ENCODE measurements around the gene ERF.

ERF gene

GRCh38 chr19:42254850-42255765, at the start of gene ERF:
Gene ERF (minus strand): TSS chr19:42255128. CDS start chr19:42254999, 129 bp downstream.
- DNase-seq (ENCODE audit: extremely low spot score, insufficient read length, low read depth) (peak; percentile 96), FAIRE-seq (peak; percentile 93)

- FAIRE-seq (no peak), DNase-seq (ENCODE audit: extremely low spot score, insufficient read length, low read depth) (no peak)
Observed at GRCh38 chr19:42303876-42304275, 48.9 kb upstream of the ERF start.

- FAIRE-seq (no peak), DNase-seq (ENCODE audit: extremely low spot score, insufficient read length, low read depth) (no peak)
Observed at GRCh38 chr19:42303101-42303464, 48.2 kb upstream of the ERF start.

GRCh38 chr19:42301646-42302203, 46.8 kb upstream of the ERF start, which contains the start of gene PRR19:
Gene PRR19 (plus strand): TSS chr19:42302132. CDS start chr19:42309585, 7,453 bp downstream.
- FAIRE-seq (no peak), DNase-seq (ENCODE audit: extremely low spot score, insufficient read length, low read depth) (no peak)

- DNase-seq (ENCODE audit: extremely low spot score, insufficient read length, low read depth) (no peak), FAIRE-seq (no peak)
Observed at GRCh38 chr19:42297039-42297438, 42.1 kb upstream of the ERF start.

- FAIRE-seq = peak; percentile 87
- DNase-seq (ENCODE audit: extremely low spot score, insufficient read length, low read depth) = peak; percentile 65
Observed at GRCh38 chr19:42295831-42296525, 41.0 kb upstream of the ERF start.

GRCh38 chr19:42295342-42295741, 40.4 kb upstream of the ERF start:
- DNase-seq (ENCODE audit: extremely low spot score, insufficient read length, low read depth) = no peak
- FAIRE-seq = no peak

- no peak for DNase-seq (ENCODE audit: extremely low spot score, insufficient read length, low read depth)
- no peak for FAIRE-seq
Observed at GRCh38 chr19:42294471-42295137, 39.7 kb upstream of the ERF start.

GRCh38 chr19:42293948-42294347, 39.0 kb upstream of the ERF start:
- DNase-seq (ENCODE audit: extremely low spot score, insufficient read length, low read depth) = no peak
- no peak for FAIRE-seq

GRCh38 chr19:42293540-42293939, 38.6 kb upstream of the ERF start:
- DNase-seq (ENCODE audit: extremely low spot score, insufficient read length, low read depth) (no peak), FAIRE-seq (no peak)

GRCh38 chr19:42292963-42293362, 38.0 kb upstream of the ERF start:
- no peak for FAIRE-seq
- no peak for DNase-seq (ENCODE audit: extremely low spot score, insufficient read length, low read depth)

- FAIRE-seq (no peak), DNase-seq (ENCODE audit: extremely low spot score, insufficient read length, low read depth) (no peak)
Observed at GRCh38 chr19:42292042-42292960, 37.4 kb upstream of the ERF start.

- FAIRE-seq = no peak
- no peak for DNase-seq (ENCODE audit: extremely low spot score, insufficient read length, low read depth)
Observed at GRCh38 chr19:42291435-42291810, 36.5 kb upstream of the ERF start.

GRCh38 chr19:42290523-42291434, 35.9 kb upstream of the ERF start:
- no peak for FAIRE-seq
- no peak for DNase-seq (ENCODE audit: extremely low spot score, insufficient read length, low read depth)

- FAIRE-seq (no peak), DNase-seq (ENCODE audit: extremely low spot score, insufficient read length, low read depth) (no peak)
Observed at GRCh38 chr19:42290136-42290522, 35.2 kb upstream of the ERF start.

- no peak for DNase-seq (ENCODE audit: extremely low spot score, insufficient read length, low read depth)
- no peak for FAIRE-seq
Observed at GRCh38 chr19:42289556-42290041, 34.7 kb upstream of the ERF start.

GRCh38 chr19:42288881-42289555, 34.1 kb upstream of the ERF start:
- FAIRE-seq (no peak), DNase-seq (ENCODE audit: extremely low spot score, insufficient read length, low read depth) (no peak)

- no peak for DNase-seq (ENCODE audit: extremely low spot score, insufficient read length, low read depth)
- FAIRE-seq = no peak
Observed at GRCh38 chr19:42288387-42288786, 33.5 kb upstream of the ERF start.
